ENCODE data around the gene SPTLC3.

- TF ChIP-seq POLR2A (IDR thresholded peaks at IDR 0.05) = no peak
- TF ChIP-seq EP300 (IDR thresholded peaks at IDR 0.05) = no peak
- TF ChIP-seq, protein P1, sequence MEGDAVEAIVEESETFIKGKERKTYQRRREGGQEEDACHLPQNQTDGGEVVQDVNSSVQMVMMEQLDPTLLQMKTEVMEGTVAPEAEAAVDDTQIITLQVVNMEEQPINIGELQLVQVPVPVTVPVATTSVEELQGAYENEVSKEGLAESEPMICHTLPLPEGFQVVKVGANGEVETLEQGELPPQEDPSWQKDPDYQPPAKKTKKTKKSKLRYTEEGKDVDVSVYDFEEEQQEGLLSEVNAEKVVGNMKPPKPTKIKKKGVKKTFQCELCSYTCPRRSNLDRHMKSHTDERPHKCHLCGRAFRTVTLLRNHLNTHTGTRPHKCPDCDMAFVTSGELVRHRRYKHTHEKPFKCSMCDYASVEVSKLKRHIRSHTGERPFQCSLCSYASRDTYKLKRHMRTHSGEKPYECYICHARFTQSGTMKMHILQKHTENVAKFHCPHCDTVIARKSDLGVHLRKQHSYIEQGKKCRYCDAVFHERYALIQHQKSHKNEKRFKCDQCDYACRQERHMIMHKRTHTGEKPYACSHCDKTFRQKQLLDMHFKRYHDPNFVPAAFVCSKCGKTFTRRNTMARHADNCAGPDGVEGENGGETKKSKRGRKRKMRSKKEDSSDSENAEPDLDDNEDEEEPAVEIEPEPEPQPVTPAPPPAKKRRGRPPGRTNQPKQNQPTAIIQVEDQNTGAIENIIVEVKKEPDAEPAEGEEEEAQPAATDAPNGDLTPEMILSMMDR (IDR thresholded peaks at IDR 0.05) = no peak
- TF ChIP-seq POLR2AphosphoS5 (IDR thresholded peaks at IDR 0.05) = no peak
These were observed 40.8 kb upstream of the SPTLC3 start for GRCh38 chr20:12967932-12968331.
